ENCODE measurements around the gene TMEM145.
A peak's percentile ranks its signal among the peaks of the same experiment; 100 is the strongest.
"Not testable (repeated sequence)": the region's sequence is repeated elsewhere in the genome, so short reads cannot be mapped to it uniquely, and the experiment has no call there.

TMEM145 gene

GRCh38 chr19:42313096-42313839 lies at the start of gene TMEM145:
TMEM145 (plus strand) TSS chr19:42313309; CDS start chr19:42313377, 68 bp downstream.
- peak; percentile 75 for DNase-seq

GRCh38 chr19:42266105-42266504 lies 47.0 kb upstream of the TMEM145 start:
- DNase-seq, result not testable (repeated sequence)

GRCh38 chr19:42266928-42267603 lies 46.0 kb upstream of the TMEM145 start:
- not testable (repeated sequence) for DNase-seq

- DNase-seq, result no peak
Observed at GRCh38 chr19:42267644-42268141, 45.4 kb upstream of the TMEM145 start.

GRCh38 chr19:42268142-42268703 lies 44.9 kb upstream of the TMEM145 start:
- DNase-seq, result peak; percentile 96

GRCh38 chr19:42268704-42269477 lies 44.2 kb upstream of the TMEM145 start, which contains the start of gene CIC:
CIC (plus strand) TSS chr19:42269252; CDS start chr19:42271784, 2,532 bp downstream.
- peak; percentile 99 for DNase-seq

- DNase-seq, result no peak
Observed at GRCh38 chr19:42269478-42270345, 43.4 kb upstream of the TMEM145 start.

- peak; percentile 82 for DNase-seq
Observed at GRCh38 chr19:42270346-42271044, 42.6 kb upstream of the TMEM145 start.

GRCh38 chr19:42271045-42271419 lies 42.1 kb upstream of the TMEM145 start:
- no peak for DNase-seq

- DNase-seq, result no peak
Observed at GRCh38 chr19:42271861-42272534, 41.1 kb upstream of the TMEM145 start.

- no peak for DNase-seq
Observed at GRCh38 chr19:42272535-42272897, 40.6 kb upstream of the TMEM145 start.

- no peak for DNase-seq
Observed at GRCh38 chr19:42272989-42273406, 40.1 kb upstream of the TMEM145 start.

GRCh38 chr19:42273407-42274064 lies 39.6 kb upstream of the TMEM145 start:
- DNase-seq, result no peak

- DNase-seq, result no peak
Observed at GRCh38 chr19:42274065-42274682, 38.9 kb upstream of the TMEM145 start.

- DNase-seq, result no peak
Observed at GRCh38 chr19:42275103-42275502, 38.0 kb upstream of the TMEM145 start.

- DNase-seq, result no peak
Observed at GRCh38 chr19:42275517-42275916, 37.6 kb upstream of the TMEM145 start.

GRCh38 chr19:42276284-42276683 lies 36.8 kb upstream of the TMEM145 start:
- no peak for DNase-seq

- no peak for DNase-seq
Observed at GRCh38 chr19:42276821-42277220, 36.3 kb upstream of the TMEM145 start.

GRCh38 chr19:42277821-42278451 lies 35.2 kb upstream of the TMEM145 start:
- no peak for DNase-seq
